Measurements from ENCODE around the gene ATP8B1. TPM values are rescaled to one million over a fixed set of nuclear protein-coding genes. Genes with fewer than 3 reads are reported as not detected.

The ATP8B1 gene
- total RNA-seq, 1 experiment from 2014 or later: 1.1 TPM

DNA sequence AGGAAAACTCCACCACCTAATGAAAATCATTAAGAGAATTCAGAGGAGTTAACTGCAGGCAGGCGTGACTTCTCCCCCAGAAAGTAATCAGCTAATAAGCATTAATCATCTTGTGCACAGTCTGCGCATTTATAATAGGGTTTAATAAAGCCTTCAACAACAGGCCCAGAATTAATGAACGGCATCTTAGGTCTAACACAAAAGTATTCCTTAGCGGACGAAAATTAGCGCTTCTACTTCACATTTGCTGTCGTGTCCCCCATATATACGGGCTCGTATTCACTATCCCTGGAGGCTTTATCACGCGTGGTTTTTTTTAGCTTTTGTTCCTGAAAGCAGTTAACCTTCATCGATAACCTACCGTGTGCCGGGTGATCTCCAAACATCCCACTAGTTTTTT lies 1.8 kb downstream of the ATP8B1 start:
- Histone ChIP-seq H2BK20ac (ENCODE audit: low read depth, low read length, poor library complexity, severe bottlenecking) (no peak overlapping the region), H3K9me3 (ENCODE audit: control insufficient read depth, low read depth, low read length) (no peaks in the 10 kb centered on the region), H2BK15ac (ENCODE audit: low read depth, low read length) (no peak overlapping the region), H3K14ac (ENCODE audit: insufficient read depth, low read length) (no peak overlapping the region), H3K79me1 (ENCODE audit: insufficient read depth, low read depth, low read length, poor library complexity, severe bottlenecking) (no peaks in the 10 kb centered on the region), H3K4ac (ENCODE audit: low read depth, low read length) (no peak overlapping the region), H4K91ac (ENCODE audit: insufficient read length, low read depth, low read length) (no peak overlapping the region), H3K56ac (ENCODE audit: insufficient read length, low read depth, low read length) (no peak overlapping the region), H3K18ac (ENCODE audit: insufficient read length, low read depth, low read length) (no peak overlapping the region), H3T11ph (ENCODE audit: low read length) (no peak overlapping the region), H3K27ac (ENCODE audit: insufficient read length, low read depth, low read length) (no peak overlapping the region), H3K4me1 (ENCODE audit: insufficient read depth, low read length) (no peaks in the 10 kb centered on the region; the same call in 1 of the 2 replicates), H4K5ac (ENCODE audit: insufficient read length, low read depth, low read length) (no peak overlapping the region), H2AK5ac (ENCODE audit: insufficient read length, low read length) (no peak overlapping the region), H3K9ac (ENCODE audit: extremely low read depth, insufficient read length, low read length) (no peak overlapping the region), H2AFZ (ENCODE audit: low read length) (no peak overlapping the region), H4K20me1 (ENCODE audit: control insufficient read depth, insufficient read depth, insufficient read length) (no peaks in the 10 kb centered on the region), H2BK120ac (ENCODE audit: low read depth, low read length, poor library complexity, severe bottlenecking) (no peak overlapping the region), H3K79me2 (ENCODE audit: insufficient read depth, low read length) (no peaks in the 10 kb centered on the region), H3K23me2 (ENCODE audit: insufficient read length, low read depth, low read length, poor library complexity, severe bottlenecking) (peaks cover 24% of the 10 kb centered on the region), H3K27me3 (ENCODE audit: insufficient read depth, low read length) (peaks cover 24% of the 10 kb centered on the region; the same call in 1 of the 2 replicates), H2BK12ac (ENCODE audit: insufficient read length, low read depth, low read length) (no peak overlapping the region), H4K8ac (replicated peaks; ENCODE audit: insufficient read length, low read depth, low read length) (no peak overlapping the region), H2BK5ac (ENCODE audit: insufficient read length, low read length) (no peak overlapping the region), H3K4me2 (ENCODE audit: insufficient read depth, insufficient read length, low read length) (peak overlapping the region; percentile 62), H3K23ac (ENCODE audit: insufficient read length, low read depth, low read length) (no peak overlapping the region)
- TF ChIP-seq, protein P1, sequence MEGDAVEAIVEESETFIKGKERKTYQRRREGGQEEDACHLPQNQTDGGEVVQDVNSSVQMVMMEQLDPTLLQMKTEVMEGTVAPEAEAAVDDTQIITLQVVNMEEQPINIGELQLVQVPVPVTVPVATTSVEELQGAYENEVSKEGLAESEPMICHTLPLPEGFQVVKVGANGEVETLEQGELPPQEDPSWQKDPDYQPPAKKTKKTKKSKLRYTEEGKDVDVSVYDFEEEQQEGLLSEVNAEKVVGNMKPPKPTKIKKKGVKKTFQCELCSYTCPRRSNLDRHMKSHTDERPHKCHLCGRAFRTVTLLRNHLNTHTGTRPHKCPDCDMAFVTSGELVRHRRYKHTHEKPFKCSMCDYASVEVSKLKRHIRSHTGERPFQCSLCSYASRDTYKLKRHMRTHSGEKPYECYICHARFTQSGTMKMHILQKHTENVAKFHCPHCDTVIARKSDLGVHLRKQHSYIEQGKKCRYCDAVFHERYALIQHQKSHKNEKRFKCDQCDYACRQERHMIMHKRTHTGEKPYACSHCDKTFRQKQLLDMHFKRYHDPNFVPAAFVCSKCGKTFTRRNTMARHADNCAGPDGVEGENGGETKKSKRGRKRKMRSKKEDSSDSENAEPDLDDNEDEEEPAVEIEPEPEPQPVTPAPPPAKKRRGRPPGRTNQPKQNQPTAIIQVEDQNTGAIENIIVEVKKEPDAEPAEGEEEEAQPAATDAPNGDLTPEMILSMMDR (conservative IDR thresholded peaks at IDR 0.05): no peak
- no peaks in the 10 kb centered on the region for H3K9me3 Mint-ChIP-seq
- no CpG with 5 or more reads among the region's 14 CpGs for WGBS (ENCODE audit: extremely low coverage, insufficient read length, low lambda C conversion rate)
- no peak overlapping the region for H3K27ac Mint-ChIP-seq
- H3K4me3 Mint-ChIP-seq: peak overlapping the region; percentile 71 to 91
- peaks cover 19 to 21% of the 10 kb centered on the region in 2 experiments for H3K4me1 Mint-ChIP-seq
- H3K36me3 Mint-ChIP-seq (ENCODE audit: insufficient read depth in 1 of 3, low read depth in 3 of 3): no peaks in the 10 kb centered on the region; a peak in 1 of 7 replicates
- DNase-seq: no peak
- H3K27me3 Mint-ChIP-seq (ENCODE audit: low read depth): peaks cover 67% of the 10 kb centered on the region

Data from H9 (cell line).